DOHH2 (cell line): ENCODE results near the gene IQSEC3.
A peak's percentile ranks its signal among the peaks of the same experiment; 100 is the strongest.

Experiments
- H3F3A ChIP-seq: fragments of 200-600 bp; sonication (generic), shearing (Covaris generic); 2 replicates; pipeline ENCODE4 v1.6.0; 2016; ENCODE audit warnings: antibody characterized with exemption, mild to moderate bottlenecking; ENCODE audit not compliant: control insufficient read depth, insufficient read depth
- H3K27ac ChIP-seq: fragments of 200-600 bp; sonication (generic); 2 replicates; pipeline ENCODE4 v1.5.1; 2014; ENCODE audit warnings: low read depth, mild to moderate bottlenecking, low read length, moderate library complexity
- H3K27me3 ChIP-seq: fragments of 200-600 bp; sonication (generic); 2 replicates; pipeline ENCODE4 v1.6.1; 2014; ENCODE audit warnings: mild to moderate bottlenecking, low read length, mixed read lengths; ENCODE audit not compliant: control insufficient read depth
- H3K36me3 ChIP-seq: fragments of 200-600 bp; sonication (generic); 2 replicates; pipeline ENCODE4 v1.6.1; 2014; ENCODE audit warnings: mild to moderate bottlenecking, low read length, moderate library complexity, mixed read lengths; ENCODE audit not compliant: control insufficient read depth
- H3K4me1 ChIP-seq: fragments of 200-600 bp; sonication (generic); 2 replicates; pipeline ENCODE4 v1.6.1; 2014; ENCODE audit warnings: mild to moderate bottlenecking, low read length, mixed read lengths; ENCODE audit not compliant: control insufficient read depth
- H3K4me2 ChIP-seq: fragments of 200-600 bp; sonication (generic); 2 replicates; pipeline ENCODE4 v1.6.0; 2014; ENCODE audit warnings: mild to moderate bottlenecking, low read length, moderate library complexity
- H3K4me3 ChIP-seq: fragments of 200-600 bp; sonication (generic); 2 replicates; pipeline ENCODE4 v1.5.1; 2014; ENCODE audit warnings: mild to moderate bottlenecking, low read length, mixed read lengths
- H3K79me2 ChIP-seq: fragments of 200-600 bp; sonication (generic); 2 replicates; pipeline ENCODE4 v1.6.1; 2014; ENCODE audit warnings: mild to moderate bottlenecking, low read length, mixed read lengths; ENCODE audit not compliant: control insufficient read depth
- H3K9me2 ChIP-seq: fragments of 200-600 bp; sonication (generic); replicated peaks from 2 replicates; pipeline ENCODE4 v1.6.1; 2014; ENCODE audit warnings: mild to moderate bottlenecking, low read length, mixed read lengths; ENCODE audit not compliant: control insufficient read depth
- H3K9me3 ChIP-seq: fragments of 200-600 bp; sonication (generic); 2 replicates; pipeline ENCODE4 v1.6.1; 2014; ENCODE audit warnings: antibody characterized with exemption, low read length, mixed read lengths; ENCODE audit not compliant: control insufficient read depth, insufficient read depth
- H4K20me1 ChIP-seq: fragments of 200-600 bp; sonication (generic); 2 replicates; pipeline ENCODE4 v1.6.0; 2014; ENCODE audit warnings: low read depth, mild to moderate bottlenecking, antibody characterized with exemption, low read length, moderate library complexity; ENCODE audit not compliant: control insufficient read depth, insufficient read depth
- CTCF ChIP-seq: fragments of 200-600 bp; sonication (generic); IDR thresholded peaks from one replicate; pipeline ENCODE4 v1.5.1; 2014; ENCODE audit warnings: antibody characterized with exemption, mild to moderate bottlenecking, low read depth, low read length; ENCODE audit not compliant: poor library complexity, severe bottlenecking
- EZH2phosphoT487 ChIP-seq: fragments of 200-600 bp; sonication (generic); IDR thresholded peaks from 2 replicates; pipeline ENCODE4 v1.6.1; 2017; ENCODE audit warnings: borderline replicate concordance, mild to moderate bottlenecking, antibody characterized with exemption, low read length, moderate library complexity, mixed read lengths

The IQSEC3 gene

DNA sequence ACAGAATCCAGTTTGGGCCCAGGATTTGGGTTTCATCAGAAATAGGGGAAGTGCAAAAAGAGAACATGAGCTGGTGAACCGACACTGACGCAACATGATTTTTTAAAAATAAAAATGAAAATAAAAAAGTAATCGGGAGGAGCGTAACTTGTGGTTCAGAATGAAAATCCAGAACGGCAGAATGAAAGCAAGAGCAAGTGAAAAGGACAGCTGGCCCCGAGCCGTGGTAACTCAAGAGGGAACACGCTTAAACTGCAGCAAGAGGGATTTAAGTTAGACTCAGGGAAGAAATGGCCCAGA lies 145.8 kb downstream of the IQSEC3 start:
- Histone ChIP-seq H3K27ac (no peak overlapping the region), H3K4me2 (peak overlapping the region; percentile 10), H4K20me1 (no peaks in the 10 kb centered on the region), H3K4me3 (no peak overlapping the region), H3K27me3 (peaks cover 48% of the 10 kb centered on the region), H3K9me2 (no peaks in the 10 kb centered on the region), H3K79me2 (no peaks in the 10 kb centered on the region), H3K9me3 (no peaks in the 10 kb centered on the region), H3F3A (no peaks in the 10 kb centered on the region), H3K4me1 (peaks cover 27% of the 10 kb centered on the region), H3K36me3 (no peaks in the 10 kb centered on the region)
- TF ChIP-seq CTCF (no peak), EZH2phosphoT487 (no peak)

GRCh38 chr12:212715-213526 lies 146.4 kb downstream of the IQSEC3 start:
- Histone ChIP-seq H3K79me2 (no peaks in the 10 kb centered on the region), H3K4me2 (peak overlapping the region; percentile 10), H3K27ac (no peak overlapping the region), H3K36me3 (no peaks in the 10 kb centered on the region), H3K9me3 (no peaks in the 10 kb centered on the region), H3K4me1 (peaks cover 27% of the 10 kb centered on the region), H3K27me3 (peaks cover 48% of the 10 kb centered on the region), H4K20me1 (no peaks in the 10 kb centered on the region), H3K4me3 (no peak overlapping the region), H3F3A (no peaks in the 10 kb centered on the region), H3K9me2 (no peaks in the 10 kb centered on the region)
- TF ChIP-seq EZH2phosphoT487 (no peak), CTCF (no peak)

GRCh38 chr12:213527-213932 lies 147.0 kb downstream of the IQSEC3 start:
- H3F3A ChIP-seq, result no peaks in the 10 kb centered on the region
- H3K4me2 ChIP-seq, result no peak overlapping the region
- H3K4me3 ChIP-seq, result no peak overlapping the region
- no peaks in the 10 kb centered on the region for H3K36me3 ChIP-seq
- no peaks in the 10 kb centered on the region for H4K20me1 ChIP-seq
- TF ChIP-seq CTCF (no peak), EZH2phosphoT487 (no peak)
- peaks cover 48% of the 10 kb centered on the region for H3K27me3 ChIP-seq
- H3K9me2 ChIP-seq, result no peaks in the 10 kb centered on the region
- peaks cover 27% of the 10 kb centered on the region for H3K4me1 ChIP-seq
- no peak overlapping the region for H3K27ac ChIP-seq
- no peaks in the 10 kb centered on the region for H3K9me3 ChIP-seq
- H3K79me2 ChIP-seq, result no peaks in the 10 kb centered on the region
